Fibroblast of skin of right quadriceps (primary cell): ENCODE results near the gene KRT74.
"Not testable (repeated sequence)": the region's sequence is repeated elsewhere in the genome, so short reads cannot be mapped to it uniquely, and the experiment has no call there.

Experiments used
- DNase-seq: peaks from one replicate; pipeline ENCODE4 v3.0.0-alpha.2; 2013

KRT74 gene

DNA sequence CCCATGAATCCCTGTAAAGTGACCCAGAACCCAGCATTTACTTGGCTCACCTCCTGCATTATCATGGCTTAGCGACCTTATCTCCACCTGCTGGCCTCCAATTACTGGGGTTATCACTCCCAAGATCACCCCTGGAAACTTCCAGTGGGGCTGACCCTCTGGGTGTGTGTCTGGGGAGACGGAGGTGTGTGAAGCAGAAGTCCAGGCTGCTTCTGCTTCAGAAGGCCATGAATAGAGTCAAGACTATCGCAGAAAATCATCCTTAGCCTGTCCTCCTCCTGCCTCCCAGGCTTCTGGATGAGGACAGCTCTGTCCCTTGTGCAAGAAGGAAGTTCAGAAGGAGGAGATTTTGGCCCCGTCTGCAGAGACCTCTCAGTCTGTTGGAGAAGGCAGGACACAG, 28.0 kb upstream of the KRT74 start:
- DNase-seq = no peak

DNA sequence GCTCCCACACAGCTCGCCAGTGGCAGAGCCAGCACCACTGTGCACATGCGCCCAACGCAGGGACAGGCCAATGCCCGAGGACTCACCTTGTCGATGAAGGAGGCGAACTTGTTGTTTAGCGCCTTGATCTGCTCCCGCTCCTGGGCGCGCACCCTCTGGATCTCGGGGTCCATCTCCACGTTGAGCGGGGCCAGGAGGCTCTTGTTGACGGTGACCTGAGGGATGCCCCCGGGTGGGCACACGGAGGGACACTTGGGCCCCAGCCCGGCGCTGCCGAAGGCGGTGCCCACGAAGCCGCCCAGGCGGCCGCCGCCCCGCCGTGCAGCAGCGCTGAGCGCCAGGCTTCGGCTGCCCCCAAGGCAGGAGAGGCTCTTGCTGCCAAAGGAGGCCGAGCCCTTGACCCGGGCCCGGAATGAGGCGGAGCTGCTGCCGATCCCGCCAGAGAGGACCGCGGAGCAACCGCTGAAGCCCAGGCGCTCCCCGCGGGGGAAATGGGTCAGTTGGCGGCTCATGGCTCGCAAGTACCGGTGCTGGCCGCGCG, 27.4 kb upstream of the KRT74 start, which contains the start of gene KRT72:
Gene KRT72, minus strand, starts transcription at position 523 of the 541 bp plus-strand sequence. Its CDS starts 11 bp downstream, at position 512.
- no peak for DNase-seq

DNA sequence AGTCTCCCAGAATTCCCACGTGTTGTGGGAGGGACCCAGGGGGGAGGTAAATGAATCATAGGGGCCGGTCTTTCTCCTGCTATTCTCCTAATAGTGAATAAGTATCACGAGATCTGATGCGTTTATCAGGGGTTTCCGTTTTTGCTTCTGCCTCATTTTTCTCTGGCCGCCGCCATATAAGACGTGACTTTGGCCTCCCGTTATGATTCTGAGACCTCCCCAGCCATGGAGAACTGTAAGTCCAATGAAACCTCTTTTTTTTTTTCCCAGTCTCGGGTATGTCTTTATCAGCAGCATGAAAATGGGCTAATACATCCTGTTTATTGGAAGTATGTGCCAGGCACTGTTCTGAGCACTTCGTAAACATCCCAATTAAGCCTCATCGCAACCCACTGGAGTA, 26.8 kb upstream of the KRT74 start:
- DNase-seq = no peak

DNA sequence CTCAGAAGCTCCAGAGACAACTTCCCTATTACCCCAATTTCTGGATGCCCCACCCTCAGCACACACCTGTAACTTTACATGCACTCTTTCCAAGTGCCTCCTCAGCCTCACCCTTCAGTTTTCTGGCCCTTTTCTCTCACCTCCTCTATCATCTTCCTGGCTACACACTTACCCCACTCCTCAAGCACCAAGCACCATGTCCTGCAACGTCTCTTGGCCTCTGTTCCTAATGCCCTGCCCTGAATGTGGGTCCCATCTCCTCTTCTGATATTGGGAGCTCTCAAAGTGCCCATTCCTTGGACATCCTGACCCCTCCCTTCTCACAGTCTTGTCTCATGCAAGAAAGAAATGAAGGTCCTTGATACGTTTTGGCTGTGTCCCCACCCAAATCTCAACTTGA, 26.4 kb upstream of the KRT74 start:
- DNase-seq = no peak

DNA sequence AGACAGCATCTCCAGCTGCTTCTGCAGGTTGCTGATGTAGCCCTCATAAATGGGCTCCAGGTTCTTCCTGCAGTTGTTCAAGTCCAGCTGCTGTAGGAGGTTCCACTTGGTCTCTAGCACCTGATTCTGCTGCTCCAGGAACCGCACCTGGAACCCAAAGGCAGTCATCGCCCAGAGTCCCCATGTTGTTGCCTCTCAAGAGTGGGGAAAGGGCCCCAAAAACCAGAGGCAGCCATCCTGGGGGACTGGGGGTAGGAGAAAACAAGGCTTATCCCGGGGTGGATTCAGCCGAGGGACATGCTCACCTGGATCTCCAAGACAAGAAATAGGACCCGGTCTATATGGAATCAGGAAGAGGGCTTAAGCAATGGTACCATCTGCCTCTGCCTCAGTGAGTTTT, 25.3 kb upstream of the KRT74 start:
- DNase-seq = no peak

DNA sequence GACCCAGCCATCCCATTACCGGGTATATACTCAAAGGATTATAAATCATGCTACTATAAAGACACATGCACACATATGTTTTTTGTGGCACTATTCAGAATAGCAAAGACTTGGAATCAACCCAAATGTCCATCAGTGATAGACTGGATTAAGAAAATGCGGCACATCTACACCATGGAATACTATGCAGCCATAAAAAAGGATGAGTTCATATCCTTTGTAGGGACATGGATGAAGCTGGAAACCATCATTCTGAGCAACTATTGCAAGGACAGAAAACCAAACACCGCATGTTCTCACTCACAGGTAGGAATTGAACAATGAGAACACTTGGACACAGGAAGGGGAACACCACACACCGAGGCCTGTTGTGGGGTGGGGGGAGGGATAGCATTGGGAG, 20.6 kb upstream of the KRT74 start:
- DNase-seq = not testable (repeated sequence)

DNA sequence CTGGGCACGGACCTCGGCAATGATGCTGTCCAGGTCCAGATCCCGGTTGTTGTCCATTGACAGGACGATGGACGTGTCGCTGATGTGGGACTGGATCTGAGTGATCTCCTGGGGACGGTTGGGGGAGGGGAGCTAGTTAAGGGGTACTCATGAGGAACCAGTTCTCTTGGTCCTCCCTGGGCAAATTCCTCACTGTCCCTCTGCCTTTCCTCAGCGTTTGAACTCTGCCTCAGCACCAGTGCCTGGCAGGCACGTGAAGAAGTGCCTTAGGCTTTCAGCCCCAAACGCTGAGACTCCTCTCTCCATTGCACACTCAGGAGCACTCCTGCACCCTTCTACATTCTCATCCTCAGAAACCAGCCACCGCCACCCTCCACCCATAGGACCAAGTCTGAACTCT, 17.9 kb upstream of the KRT74 start:
- DNase-seq = no peak

DNA sequence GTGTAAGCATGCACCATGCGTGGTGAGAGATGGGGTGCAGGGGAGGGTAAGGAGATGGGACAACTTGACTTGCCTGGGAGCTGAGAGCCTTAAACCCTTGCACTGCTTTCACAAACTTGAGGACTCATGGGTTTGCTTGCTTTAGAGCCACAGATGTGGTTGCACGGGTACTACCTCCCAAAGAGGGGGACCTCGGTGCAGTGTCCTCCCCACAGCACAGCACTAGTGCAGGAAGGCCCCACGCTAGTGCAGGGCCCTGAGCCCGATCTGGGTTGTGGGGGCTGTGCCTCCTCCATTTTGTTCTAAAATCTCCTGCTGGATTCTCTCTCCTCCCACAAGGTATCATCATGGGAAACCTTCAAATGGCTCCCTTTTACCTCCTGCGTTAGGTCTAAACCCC, 16.4 kb upstream of the KRT74 start:
- DNase-seq = no peak

DNA sequence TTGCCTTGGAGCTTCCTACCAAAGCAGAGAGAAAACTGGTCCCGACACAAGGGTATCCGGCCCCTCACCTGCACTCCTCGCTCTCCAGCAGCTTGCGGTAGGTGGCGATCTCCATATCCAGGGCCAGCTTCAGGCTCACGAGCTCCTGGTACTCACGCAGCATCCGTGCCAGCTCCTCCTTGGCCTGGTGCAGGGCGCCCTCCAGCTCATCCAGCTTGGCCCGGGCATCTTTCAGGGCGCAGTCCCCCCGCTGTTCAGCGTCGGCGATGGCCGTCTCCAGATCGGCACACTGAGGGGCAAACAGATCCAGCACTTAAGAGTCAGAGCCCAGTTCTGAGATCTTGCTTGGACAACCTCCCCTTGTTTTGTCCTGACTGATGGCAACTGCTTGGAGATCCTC, 13.9 kb upstream of the KRT74 start:
- DNase-seq = no peak

DNA sequence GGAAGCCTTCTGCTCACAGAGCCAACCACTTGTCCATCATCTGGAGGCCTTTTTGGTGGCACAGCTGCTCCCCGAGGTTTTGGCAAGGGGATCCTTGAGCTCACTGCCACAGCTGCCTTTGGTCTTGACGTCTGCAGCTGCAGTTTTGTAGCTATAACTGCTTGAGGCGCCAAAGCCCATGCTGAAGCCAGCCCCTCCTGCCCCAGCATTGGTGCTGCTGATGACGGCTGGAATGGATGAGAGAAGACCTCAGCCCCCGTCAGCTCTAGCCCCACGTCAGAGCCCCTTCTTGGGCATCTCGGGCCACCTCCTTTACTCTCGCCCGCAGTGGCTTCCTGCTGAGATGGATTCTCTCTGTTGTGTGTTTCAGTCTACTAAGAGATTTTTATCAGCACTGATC, 12.3 kb upstream of the KRT74 start:
- DNase-seq = no peak

DNA sequence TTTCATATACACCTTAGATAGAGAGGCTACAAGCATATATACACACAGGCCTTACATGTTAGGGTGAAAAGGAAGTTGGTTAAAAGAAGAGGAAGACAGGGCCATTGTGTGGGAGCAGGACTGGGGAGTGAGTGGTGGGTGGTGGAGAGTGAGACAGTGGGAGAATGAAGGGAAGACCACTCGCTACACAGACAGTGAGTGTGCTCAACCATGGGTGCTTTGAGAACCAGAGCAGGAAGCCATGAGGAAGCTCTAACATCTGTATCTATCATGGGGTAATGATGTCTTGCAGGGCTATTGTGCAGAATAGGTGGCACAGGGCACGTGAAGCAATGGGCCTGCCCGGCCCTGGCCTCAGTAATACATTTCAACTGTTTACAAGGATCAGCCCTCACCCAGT, 11.4 kb upstream of the KRT74 start:
- DNase-seq = no peak

DNA sequence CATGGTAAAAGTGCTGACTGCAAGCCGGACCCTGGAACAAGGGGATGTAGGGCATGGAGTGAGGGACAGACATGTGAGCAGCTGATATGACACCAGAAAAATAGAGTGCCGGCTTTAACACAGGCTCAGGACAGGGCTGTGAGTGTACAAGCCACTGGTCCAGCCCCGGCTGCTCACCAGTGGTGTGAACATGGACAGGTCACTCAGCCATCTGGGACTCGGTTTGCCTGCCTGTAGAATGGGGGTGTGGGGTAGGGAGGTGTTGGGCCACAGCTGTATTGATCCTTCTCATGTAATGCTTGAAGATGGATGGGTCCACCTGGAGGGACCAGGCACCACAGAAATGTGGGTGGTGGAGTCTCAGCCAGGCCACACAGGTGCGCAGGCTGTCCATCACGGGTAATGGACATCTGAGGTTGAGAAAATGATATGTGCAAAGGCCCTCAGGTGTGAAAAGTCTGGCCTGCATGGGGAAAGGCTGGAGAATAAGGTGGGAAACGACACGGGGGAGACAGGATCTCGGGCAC, 10.6 kb upstream of the KRT74 start:
- DNase-seq = no peak

DNA sequence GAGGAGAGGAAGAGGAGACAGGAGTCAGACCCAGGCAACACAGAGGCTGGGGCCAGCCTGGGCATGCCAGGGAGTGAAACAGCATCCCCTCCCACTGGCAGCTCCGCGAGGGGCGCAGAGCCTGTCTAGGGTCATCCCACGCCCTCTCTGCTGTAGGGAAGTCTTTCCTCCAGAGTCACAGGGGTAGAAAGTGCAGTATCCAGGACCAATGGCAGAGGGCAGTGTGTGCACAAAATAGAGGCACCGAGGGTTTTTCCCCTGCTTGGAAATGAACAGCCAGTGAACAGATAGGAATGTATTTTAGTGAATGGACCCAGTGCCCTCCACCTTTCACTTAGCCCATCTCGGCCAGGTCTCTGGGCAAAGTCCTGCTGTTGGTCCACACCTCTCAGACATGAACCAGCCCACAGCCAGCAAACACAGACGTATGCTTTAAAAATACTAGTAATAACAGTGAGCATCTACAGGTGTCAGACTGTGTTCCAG, 9.4 kb upstream of the KRT74 start:
- peak; percentile 47 for DNase-seq

DNA sequence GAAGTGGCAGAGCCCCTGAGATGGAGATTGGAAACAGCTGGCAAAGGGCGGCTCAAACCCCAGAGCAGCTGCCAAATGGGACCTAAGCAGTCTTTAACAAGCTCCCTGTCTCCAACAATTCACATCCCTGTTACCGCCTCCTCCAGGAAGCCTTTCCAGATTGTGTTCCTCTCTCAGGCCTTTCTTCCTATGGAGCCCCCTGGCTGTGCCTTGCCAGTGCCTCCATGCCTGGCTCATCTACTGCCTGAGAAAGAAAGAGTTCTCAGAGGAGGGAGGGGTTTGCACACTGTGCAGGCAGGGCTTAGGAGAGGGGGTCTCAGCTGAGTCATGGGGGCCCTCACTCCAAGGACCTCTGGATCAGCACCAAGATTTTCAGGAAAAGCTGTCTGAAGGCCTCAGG, 8.8 kb upstream of the KRT74 start:
- no peak for DNase-seq

DNA sequence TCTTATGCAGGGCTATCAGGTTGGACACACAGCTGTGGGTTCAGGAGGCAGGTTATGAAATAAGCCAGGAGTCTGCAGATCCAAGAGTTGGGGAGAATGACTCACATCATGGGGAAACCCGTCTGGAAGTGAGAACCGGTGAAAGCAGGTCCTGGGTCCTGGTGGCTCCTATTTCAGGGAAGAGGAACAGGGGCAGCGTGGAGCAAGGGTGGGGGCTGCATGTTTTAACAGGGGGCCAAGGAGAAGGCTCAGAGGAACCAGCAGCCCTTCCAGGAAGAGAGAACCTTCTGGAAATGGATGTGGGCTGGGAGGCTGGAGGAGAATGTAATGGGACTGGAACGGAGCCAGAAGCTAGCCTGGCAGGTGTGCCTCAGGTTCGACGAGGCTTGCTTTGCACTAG, 7.8 kb upstream of the KRT74 start:
- peak; percentile 3 for DNase-seq

DNA sequence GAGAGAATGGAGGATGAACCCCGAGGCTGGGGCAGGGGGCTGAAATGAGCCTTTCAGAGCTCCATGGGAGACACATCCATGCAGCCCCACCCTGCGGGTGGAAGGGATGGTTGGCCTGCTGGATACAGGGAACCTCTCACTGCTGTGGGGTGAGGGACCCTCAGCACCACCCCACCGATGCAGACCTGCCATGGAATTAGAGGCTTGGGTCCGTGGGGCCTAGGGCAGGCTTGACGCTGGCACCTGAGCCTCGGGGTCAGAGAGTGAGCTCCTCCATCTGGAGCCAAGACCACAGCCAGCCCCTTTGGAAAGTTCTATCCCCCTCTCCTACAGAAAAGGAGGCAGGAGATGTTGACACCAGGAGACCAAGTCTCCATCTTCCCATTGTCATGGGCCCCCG, 7.4 kb upstream of the KRT74 start:
- DNase-seq = no peak

DNA sequence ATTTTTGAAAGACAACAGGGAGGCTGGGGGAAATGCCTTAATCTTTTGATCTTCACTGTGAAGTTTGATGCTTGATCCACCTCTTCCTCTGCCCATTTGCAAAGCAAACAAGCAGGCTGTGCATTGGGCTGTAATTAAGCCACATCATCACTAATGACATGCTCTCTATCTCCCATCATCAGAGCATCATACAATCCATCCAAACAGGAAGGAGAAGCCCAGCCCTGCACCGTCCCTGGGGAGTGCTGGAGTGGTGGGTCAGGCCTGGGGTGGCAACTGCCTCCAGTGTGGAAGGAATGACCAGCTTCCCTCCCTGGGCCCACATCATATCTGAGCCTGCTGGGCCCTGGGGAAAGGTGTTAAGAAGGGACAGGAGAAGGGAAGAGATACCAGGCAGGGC, 6.9 kb upstream of the KRT74 start:
- DNase-seq = no peak

DNA sequence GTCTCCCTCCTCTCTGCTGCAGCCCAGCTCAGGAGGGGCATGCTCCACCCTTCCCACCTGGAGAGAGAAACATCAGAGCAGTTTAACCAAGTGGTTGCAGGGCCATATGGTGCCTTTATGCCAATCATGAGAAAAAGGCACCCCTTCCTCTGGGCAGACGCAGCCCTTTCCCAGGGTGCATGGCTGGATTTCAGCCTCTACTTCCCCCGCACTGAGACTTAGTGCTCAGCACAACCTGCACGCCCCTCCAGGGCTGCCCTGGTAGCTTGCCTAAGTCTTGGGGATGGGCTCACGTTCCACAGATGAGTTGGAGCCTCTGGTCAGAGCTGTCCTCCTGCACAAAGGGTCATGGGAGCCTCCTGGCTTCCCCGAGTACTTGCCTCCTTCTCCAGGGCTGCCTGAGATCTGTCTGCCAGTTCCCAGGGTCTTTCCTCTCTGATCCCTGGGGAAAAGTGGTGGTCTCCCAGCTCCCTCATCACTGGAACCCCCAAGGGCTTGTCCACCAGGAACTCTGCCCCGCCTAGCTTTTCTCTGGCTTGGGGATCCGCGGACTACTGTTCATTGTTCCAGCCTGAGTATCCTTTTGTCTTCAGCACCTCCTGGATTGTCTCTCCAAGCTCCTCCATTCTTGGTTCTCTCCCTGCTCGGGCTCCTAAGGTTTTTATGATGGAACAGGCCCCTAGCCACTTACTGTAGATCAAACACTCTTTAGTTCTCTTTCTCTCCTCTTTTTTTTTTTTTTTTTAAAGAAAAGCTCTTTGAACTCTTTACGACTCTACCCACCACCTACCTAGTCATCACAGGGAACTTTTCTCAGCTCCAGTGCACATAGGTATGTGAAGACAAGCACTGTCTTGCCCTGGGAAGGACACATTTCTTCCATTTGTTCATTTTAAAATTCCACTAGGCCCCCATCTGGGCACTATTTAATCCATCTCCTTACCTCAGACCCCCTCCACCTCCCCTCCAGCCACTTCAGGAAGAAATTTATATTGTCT, 6.1 kb upstream of the KRT74 start:
- no peak for DNase-seq

DNA sequence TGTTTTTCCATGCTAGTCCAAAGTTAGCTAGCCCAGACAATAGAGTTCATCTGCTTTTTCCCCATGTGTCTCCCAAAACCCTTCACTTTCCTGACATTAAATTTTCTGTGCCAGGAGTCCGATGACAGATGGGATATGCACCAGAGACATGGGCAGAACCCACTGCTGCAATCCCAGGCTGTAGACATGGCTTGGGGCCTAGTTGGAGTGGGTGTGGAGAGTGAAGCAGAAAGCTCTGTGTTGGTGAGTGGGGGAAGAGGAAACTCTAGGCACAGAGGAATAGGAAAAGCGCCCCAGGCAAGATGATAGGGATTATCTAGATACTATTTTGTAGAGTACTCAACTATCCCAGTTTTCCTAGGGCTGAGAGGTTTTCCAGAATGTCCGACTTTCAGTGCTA, 4.8 kb upstream of the KRT74 start:
- no peak for DNase-seq

DNA sequence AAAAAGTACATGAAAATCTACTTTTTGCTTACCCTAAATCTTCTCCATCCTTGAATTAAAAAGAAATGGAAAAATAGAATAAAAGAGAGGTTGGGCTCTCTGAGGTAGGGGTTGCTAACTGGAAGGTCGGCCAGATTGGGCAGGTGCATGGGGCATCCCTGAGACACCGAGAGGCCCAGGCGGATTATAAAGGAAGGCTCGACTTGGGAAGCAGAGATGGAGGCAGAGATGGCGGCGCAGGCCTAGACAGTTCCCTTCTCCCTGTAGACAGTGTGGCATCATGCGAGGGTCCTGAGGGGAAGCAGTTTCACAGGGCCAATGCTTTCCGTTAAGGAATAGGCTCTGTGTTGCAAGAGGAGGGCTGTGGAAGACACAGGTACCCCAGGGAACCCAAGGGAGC, 3.7 kb upstream of the KRT74 start:
- no peak for DNase-seq

DNA sequence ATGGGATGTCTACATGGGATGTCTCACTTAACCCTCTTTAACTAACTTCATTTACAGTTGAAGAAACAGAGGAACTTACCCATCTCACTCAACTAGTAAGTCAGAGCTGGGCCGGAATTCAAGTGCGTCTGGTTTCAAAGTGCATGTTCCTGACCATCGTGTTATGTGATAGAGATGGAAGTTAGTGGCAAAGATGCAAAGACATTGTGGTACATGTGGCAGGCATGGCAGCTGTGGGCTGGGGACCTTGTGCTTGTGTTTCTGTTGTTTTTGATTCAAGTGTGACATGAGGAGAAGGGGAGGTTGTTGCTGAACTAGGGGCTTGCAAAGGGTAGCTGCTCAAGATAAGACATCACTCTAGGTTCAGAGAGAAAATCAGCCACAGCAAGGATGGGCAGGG, 2.3 kb upstream of the KRT74 start:
- no peak for DNase-seq

DNA sequence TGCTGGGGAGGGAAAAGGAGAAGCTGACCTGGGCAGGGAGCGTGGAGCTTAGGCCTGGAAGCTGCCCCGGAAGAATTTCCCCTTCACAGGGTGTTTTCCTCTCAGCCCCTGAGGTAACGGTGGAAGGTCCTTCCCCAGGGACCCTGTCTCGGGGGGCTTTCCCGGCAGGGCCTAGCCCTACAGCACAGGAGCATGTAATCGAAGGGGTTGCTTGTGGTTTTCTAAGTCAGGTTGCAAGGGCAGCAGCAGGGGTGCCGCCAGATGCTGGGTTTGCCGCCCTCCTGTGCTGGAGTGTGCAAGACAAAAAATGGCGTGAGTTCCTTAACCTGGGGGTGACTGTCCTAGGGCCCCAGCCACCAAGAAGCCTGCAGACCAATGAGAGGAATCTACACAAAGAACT, 1.6 kb upstream of the KRT74 start:
- no peak for DNase-seq

DNA sequence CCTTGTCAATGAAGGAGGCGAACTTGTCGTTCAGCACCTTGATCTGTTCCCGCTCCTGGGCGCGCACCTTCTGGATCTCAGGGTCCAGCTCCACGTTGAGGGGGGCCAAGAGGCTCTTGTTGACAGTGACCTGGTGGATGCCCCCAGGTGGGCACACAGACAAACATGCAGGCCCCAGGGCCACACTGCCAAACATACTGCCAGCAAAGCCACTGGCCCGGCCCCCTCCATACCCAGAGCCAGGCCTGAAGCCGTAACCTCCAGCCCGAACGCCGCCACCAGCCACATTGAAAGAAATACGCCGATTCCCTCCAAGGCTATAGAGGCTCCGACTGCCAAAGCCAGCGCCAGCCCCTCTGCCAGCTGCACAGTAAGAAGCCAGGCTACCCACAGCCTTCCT, 337 bp downstream of the KRT74 start:
- no peak for DNase-seq

DNA sequence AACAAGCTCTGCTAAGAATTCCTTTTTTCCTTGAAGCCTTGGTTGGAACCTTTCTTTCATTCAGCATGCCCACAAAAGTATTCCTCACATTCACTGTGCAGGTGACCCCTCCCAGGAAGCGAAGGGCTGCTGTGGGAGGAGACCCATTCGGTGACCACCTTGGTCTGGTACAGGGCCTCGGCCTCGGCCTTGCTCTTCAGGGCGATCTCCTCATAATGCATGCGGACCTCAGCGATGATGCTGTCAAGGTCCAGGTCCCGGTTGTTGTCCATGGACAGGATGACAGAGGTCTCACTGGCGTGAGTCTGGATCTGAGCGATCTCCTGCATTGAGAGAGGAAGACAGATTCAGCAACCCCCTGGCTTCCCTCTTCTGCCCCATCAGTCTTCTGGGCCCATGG, 3.1 kb downstream of the KRT74 start:
- no peak for DNase-seq
